GM12864 (cell line): Measurements from ENCODE around the gene SEMA4D.

Experiments
- DNase-seq: peaks from one replicate; pipeline ENCODE4 v3.0.0-alpha.2; 2011; ENCODE audit warnings: low read depth
- H3K4me3 ChIP-seq: 2 replicates; pipeline ENCODE4 v1.5.1; 2011; ENCODE audit warnings: mild to moderate bottlenecking, low read depth, low read length, control low read depth
- CTCF ChIP-seq: IDR thresholded peaks from 2 replicates; pipeline ENCODE4 v1.5.1; 2011; ENCODE audit warnings: low read depth, mild to moderate bottlenecking, moderate library complexity, low read length, control low read depth, inconsistent platforms; ENCODE audit errors: missing control alignments

The SEMA4D gene

GRCh38 chr9:89388084-89388867, 109.6 kb downstream of the SEMA4D start:
- no peak for DNase-seq
- TF ChIP-seq CTCF: no peak
- H3K4me3 ChIP-seq: no peak overlapping the region

- no peak for DNase-seq
- no peak overlapping the region for H3K4me3 ChIP-seq
- no peak for TF ChIP-seq CTCF
These were observed 110.6 kb downstream of the SEMA4D start for GRCh38 chr9:89387197-89387849.

GRCh38 chr9:89386797-89387196, 111.1 kb downstream of the SEMA4D start:
- no peak for DNase-seq
- no peak overlapping the region for H3K4me3 ChIP-seq
- no peak for TF ChIP-seq CTCF

GRCh38 chr9:89386206-89386605, 111.7 kb downstream of the SEMA4D start:
- H3K4me3 ChIP-seq: no peak overlapping the region
- no peak for TF ChIP-seq CTCF
- DNase-seq: no peak

- TF ChIP-seq CTCF: no peak
These were observed 113.1 kb downstream of the SEMA4D start for GRCh38 chr9:89384783-89385182.

GRCh38 chr9:89383721-89384300, 114.1 kb downstream of the SEMA4D start:
- no peak for DNase-seq
- no peak for TF ChIP-seq CTCF
- H3K4me3 ChIP-seq: no peak overlapping the region

More at GRCh38 chr9:89384783-89385182, 113.1 kb downstream of the SEMA4D start:
- no peak overlapping the region for H3K4me3 ChIP-seq
- DNase-seq: no peak
